ENCODE data around the gene IFNAR1.

IFNAR1 gene

GRCh38 chr21:33384841-33385331, 60.1 kb downstream of the IFNAR1 start:
- ATAC-seq = no peak

DNA sequence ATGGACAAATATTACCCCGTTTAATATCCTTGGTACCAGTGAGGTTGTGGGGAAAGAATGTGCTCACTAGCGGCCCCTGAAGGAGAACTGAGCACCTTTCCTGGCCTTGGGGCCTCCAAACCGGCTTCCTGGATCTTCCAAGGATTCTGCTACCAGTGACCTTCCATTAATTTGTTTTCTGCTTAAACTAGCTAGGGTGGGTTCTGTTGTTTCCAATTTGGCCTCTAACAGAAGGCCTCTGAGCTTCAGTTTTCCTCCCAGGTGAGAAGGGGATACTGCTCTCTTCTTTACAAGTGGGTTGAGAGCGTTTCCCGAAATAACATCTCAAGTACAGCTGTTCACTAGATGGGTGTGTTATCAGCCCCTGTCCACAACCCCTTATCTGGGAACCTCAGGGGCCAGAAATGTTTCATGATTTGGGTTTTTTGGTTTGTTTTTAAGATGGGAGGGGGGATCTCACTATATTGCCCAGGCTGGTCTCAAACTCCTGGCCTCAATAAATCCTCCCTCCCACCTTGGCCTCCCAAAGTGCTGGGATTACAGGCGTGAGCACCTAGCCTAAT, 61.5 kb downstream of the IFNAR1 start:
- TF ChIP-seq ISL1 (CRISPR knock-in tag; IDR thresholded peaks at IDR 0.05) (no peak), GLIS3 (CRISPR knock-in tag; IDR thresholded peaks at IDR 0.05) (no peak), ESRRG (CRISPR knock-in tag; IDR thresholded peaks at IDR 0.05) (no peak), CSDC2 (CRISPR knock-in tag; IDR thresholded peaks at IDR 0.05) (no peak), BACH2 (CRISPR knock-in tag; IDR thresholded peaks at IDR 0.05; ENCODE audit: borderline replicate concordance) (no peak), TOX (CRISPR knock-in tag; IDR thresholded peaks at IDR 0.05; ENCODE audit: borderline replicate concordance) (no peak), TSHZ2 (CRISPR knock-in tag; IDR thresholded peaks at IDR 0.05) (no peak), ZC3H10 (CRISPR knock-in tag; IDR thresholded peaks at IDR 0.05) (no peak), OSR1 (CRISPR knock-in tag; IDR thresholded peaks at IDR 0.05) (no peak), ZNF70 (CRISPR knock-in tag; IDR thresholded peaks at IDR 0.05) (no peak), ZNF565 (CRISPR knock-in tag; conservative IDR thresholded peaks at IDR 0.05; ENCODE audit: low read depth) (no peak), ZNF8 (CRISPR knock-in tag; IDR thresholded peaks at IDR 0.05) (no peak), ZFP3 (CRISPR knock-in tag; IDR thresholded peaks at IDR 0.05) (no peak), ZFP30 (CRISPR knock-in tag; IDR thresholded peaks at IDR 0.05) (no peak)
- TF ChIP-seq, protein P1, sequence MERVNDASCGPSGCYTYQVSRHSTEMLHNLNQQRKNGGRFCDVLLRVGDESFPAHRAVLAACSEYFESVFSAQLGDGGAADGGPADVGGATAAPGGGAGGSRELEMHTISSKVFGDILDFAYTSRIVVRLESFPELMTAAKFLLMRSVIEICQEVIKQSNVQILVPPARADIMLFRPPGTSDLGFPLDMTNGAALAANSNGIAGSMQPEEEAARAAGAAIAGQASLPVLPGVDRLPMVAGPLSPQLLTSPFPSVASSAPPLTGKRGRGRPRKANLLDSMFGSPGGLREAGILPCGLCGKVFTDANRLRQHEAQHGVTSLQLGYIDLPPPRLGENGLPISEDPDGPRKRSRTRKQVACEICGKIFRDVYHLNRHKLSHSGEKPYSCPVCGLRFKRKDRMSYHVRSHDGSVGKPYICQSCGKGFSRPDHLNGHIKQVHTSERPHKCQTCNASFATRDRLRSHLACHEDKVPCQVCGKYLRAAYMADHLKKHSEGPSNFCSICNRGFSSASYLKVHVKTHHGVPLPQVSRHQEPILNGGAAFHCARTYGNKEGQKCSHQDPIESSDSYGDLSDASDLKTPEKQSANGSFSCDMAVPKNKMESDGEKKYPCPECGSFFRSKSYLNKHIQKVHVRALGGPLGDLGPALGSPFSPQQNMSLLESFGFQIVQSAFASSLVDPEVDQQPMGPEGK (CRISPR knock-in tag; IDR thresholded peaks at IDR 0.05; ENCODE audit: borderline replicate concordance) = no peak
- TF ChIP-seq, protein P2, sequence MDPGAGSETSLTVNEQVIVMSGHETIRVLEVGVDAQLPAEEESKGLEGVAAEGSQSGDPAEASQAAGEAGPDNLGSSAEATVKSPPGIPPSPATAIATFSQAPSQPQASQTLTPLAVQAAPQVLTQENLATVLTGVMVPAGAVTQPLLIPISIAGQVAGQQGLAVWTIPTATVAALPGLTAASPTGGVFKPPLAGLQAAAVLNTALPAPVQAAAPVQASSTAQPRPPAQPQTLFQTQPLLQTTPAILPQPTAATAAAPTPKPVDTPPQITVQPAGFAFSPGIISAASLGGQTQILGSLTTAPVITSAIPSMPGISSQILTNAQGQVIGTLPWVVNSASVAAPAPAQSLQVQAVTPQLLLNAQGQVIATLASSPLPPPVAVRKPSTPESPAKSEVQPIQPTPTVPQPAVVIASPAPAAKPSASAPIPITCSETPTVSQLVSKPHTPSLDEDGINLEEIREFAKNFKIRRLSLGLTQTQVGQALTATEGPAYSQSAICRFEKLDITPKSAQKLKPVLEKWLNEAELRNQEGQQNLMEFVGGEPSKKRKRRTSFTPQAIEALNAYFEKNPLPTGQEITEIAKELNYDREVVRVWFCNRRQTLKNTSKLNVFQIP (CRISPR knock-in tag; IDR thresholded peaks at IDR 0.05; ENCODE audit: borderline replicate concordance, low read depth) = no peak
- ATAC-seq = 0 out of 3 replicates have a peak, but pooled peaks have one; percentile 23

More at GRCh38 chr21:33384841-33385331, 60.1 kb downstream of the IFNAR1 start:
- TF ChIP-seq ZNF8 (CRISPR knock-in tag; IDR thresholded peaks at IDR 0.05) = no peak

- TF ChIP-seq ZC3H10 (CRISPR knock-in tag; IDR thresholded peaks at IDR 0.05) (no peak), GLIS3 (CRISPR knock-in tag; IDR thresholded peaks at IDR 0.05) (no peak), ESRRG (CRISPR knock-in tag; IDR thresholded peaks at IDR 0.05) (no peak), ZNF70 (CRISPR knock-in tag; IDR thresholded peaks at IDR 0.05) (no peak), CREB5 (CRISPR knock-in tag; IDR thresholded peaks at IDR 0.05; ENCODE audit: low read depth) (no peak), TSHZ2 (CRISPR knock-in tag; IDR thresholded peaks at IDR 0.05) (no peak), ZNF8 (CRISPR knock-in tag; IDR thresholded peaks at IDR 0.05) (no peak), ZFP30 (CRISPR knock-in tag; IDR thresholded peaks at IDR 0.05) (no peak), SNAI2 (CRISPR knock-in tag; IDR thresholded peaks at IDR 0.05) (no peak), ZNF565 (CRISPR knock-in tag; conservative IDR thresholded peaks at IDR 0.05; ENCODE audit: low read depth) (no peak), RARB (CRISPR knock-in tag; IDR thresholded peaks at IDR 0.05) (no peak), TCF4 (CRISPR knock-in tag; IDR thresholded peaks at IDR 0.05; ENCODE audit: borderline replicate concordance) (no peak), ZFP3 (CRISPR knock-in tag; IDR thresholded peaks at IDR 0.05) (no peak), CSDC2 (CRISPR knock-in tag; IDR thresholded peaks at IDR 0.05) (no peak)
- TF ChIP-seq, protein P2 (CRISPR knock-in tag; IDR thresholded peaks at IDR 0.05; ENCODE audit: borderline replicate concordance, low read depth) = no peak
- TF ChIP-seq, protein P1 (CRISPR knock-in tag; IDR thresholded peaks at IDR 0.05; ENCODE audit: borderline replicate concordance) = no peak
These were observed 62.5 kb downstream of the IFNAR1 start for GRCh38 chr21:33387294-33387693.

More at GRCh38 chr21:33387294-33387693, 62.5 kb downstream of the IFNAR1 start:
- ATAC-seq = no peak

All from SK-N-SH treated with all-trans-retinoic acid at 6 μM for 48 hours (cell line).